ENCODE data around the gene IP6K2.

Gene IP6K2

GRCh38 chr3:48644898-48645760 is 71.9 kb downstream of the IP6K2 start:
- Histone ChIP-seq H3K9me3 (no peaks in the 10 kb centered on the region), H3K4me1 (no peaks in the 10 kb centered on the region), H3K36me3 (peaks cover 0 to 8% (median 0%) of the 10 kb centered on the region in 3 donors), H3K4me3 (no peak overlapping the region), H3K27ac (no peak overlapping the region), H3K27me3 (no peaks in the 10 kb centered on the region)
- no peak for TF ChIP-seq CTCF (IDR thresholded peaks at IDR 0.05)
- intact Hi-C loops (cut with DNase I; ENCODE audit: low total_unique reads), result no loop called here
- no peak for DNase-seq

- no peak for TF ChIP-seq CTCF (IDR thresholded peaks at IDR 0.05)
- Histone ChIP-seq H3K9me3 (no peaks in the 10 kb centered on the region), H3K36me3 (peaks cover 0 to 8% (median 0%) of the 10 kb centered on the region in 3 donors), H3K27me3 (no peaks in the 10 kb centered on the region), H3K4me3 (no peak overlapping the region), H3K4me1 (no peaks in the 10 kb centered on the region), H3K27ac (no peak overlapping the region)
- intact Hi-C loops (cut with DNase I; ENCODE audit: low total_unique reads), result no loop called here
- no peak for DNase-seq
These were observed 74.4 kb downstream of the IP6K2 start for GRCh38 chr3:48642605-48643004.

- Histone ChIP-seq H3K27ac (no peak overlapping the region), H3K9me3 (no peaks in the 10 kb centered on the region), H3K4me3 (no peak overlapping the region), H3K36me3 (peaks cover 0 to 8% (median 0%) of the 10 kb centered on the region in 3 donors), H3K27me3 (no peaks in the 10 kb centered on the region), H3K4me1 (peaks cover 0 to 5% (median 3%) of the 10 kb centered on the region in 4 donors)
- no peak for TF ChIP-seq CTCF (IDR thresholded peaks at IDR 0.05)
- intact Hi-C loops (cut with DNase I; ENCODE audit: low total_unique reads), result no loop called here
- no peak for DNase-seq
These were observed 75.6 kb downstream of the IP6K2 start for GRCh38 chr3:48641396-48641795.

- DNase-seq, result no peak
- no peak for TF ChIP-seq CTCF (IDR thresholded peaks at IDR 0.05)
- Histone ChIP-seq H3K4me1 (peaks cover 0 to 12% (median 9%) of the 10 kb centered on the region in 4 donors), H3K27me3 (no peaks in the 10 kb centered on the region), H3K4me3 (no peak overlapping the region), H3K9me3 (no peaks in the 10 kb centered on the region), H3K27ac (no peak overlapping the region), H3K36me3 (peaks cover 0 to 8% (median 0%) of the 10 kb centered on the region in 3 donors)
- intact Hi-C loops (cut with DNase I; ENCODE audit: low total_unique reads), result loop anchor here (10.0 kb wide), 1 partner anchor 175 kb away; a partner anchor contains a TSS
These were observed 76.9 kb downstream of the IP6K2 start for GRCh38 chr3:48639944-48640606.

All from tibial artery (tissue), 4 donors.